GM18870 (cell line): Measurements from ENCODE around the gene SIAH2.

Source experiments
- ATAC-seq: cut with Tn5 transposase; IDR thresholded peaks from one replicate; pipeline ENCODE4 v1.9.1; 2021; ENCODE audit warnings: moderate library complexity; ENCODE audit not compliant: unreplicated experiment

Gene SIAH2

GRCh38 chr3:150775001-150775599 is 12.1 kb upstream of the SIAH2 start:
- ATAC-seq, result no peak

- ATAC-seq, result no peak
These were observed 10.7 kb upstream of the SIAH2 start for GRCh38 chr3:150773616-150774192.

- ATAC-seq, result no peak
These were observed 8.6 kb upstream of the SIAH2 start for GRCh38 chr3:150771600-150771999.

GRCh38 chr3:150770681-150771080 is 7.7 kb upstream of the SIAH2 start:
- ATAC-seq, result no peak

GRCh38 chr3:150766742-150767141 is 3.8 kb upstream of the SIAH2 start:
- ATAC-seq, result no peak

- ATAC-seq, result peak; percentile 38
These were observed 3.2 kb upstream of the SIAH2 start for GRCh38 chr3:150765949-150766720.

GRCh38 chr3:150764967-150765366 is 2.0 kb upstream of the SIAH2 start:
- ATAC-seq, result no peak

- no peak for ATAC-seq
These were observed 1.6 kb upstream of the SIAH2 start for GRCh38 chr3:150764566-150764965.

GRCh38 chr3:150763841-150764483 is 993 bp upstream of the SIAH2 start:
- peak; percentile 8 for ATAC-seq

- no peak for ATAC-seq
These were observed 277 bp downstream of the SIAH2 start for GRCh38 chr3:150762662-150763121.

GRCh38 chr3:150761831-150762661 is 923 bp downstream of the SIAH2 start:
- no peak for ATAC-seq

GRCh38 chr3:150760431-150761200 is 2.4 kb downstream of the SIAH2 start:
- ATAC-seq, result peak; percentile 49

- no peak for ATAC-seq
These were observed 3.0 kb downstream of the SIAH2 start for GRCh38 chr3:150759947-150760346.

GRCh38 chr3:150759319-150759718 is 3.6 kb downstream of the SIAH2 start:
- no peak for ATAC-seq

- no peak for ATAC-seq
These were observed 5.2 kb downstream of the SIAH2 start for GRCh38 chr3:150757768-150758167.

- no peak for ATAC-seq
These were observed 5.6 kb downstream of the SIAH2 start for GRCh38 chr3:150757364-150757763.

- ATAC-seq, result no peak
These were observed 6.4 kb downstream of the SIAH2 start for GRCh38 chr3:150756491-150757059.

GRCh38 chr3:150755902-150756301 is 7.1 kb downstream of the SIAH2 start:
- no peak for ATAC-seq

- ATAC-seq, result no peak
These were observed 8.1 kb downstream of the SIAH2 start for GRCh38 chr3:150754896-150755295.

- ATAC-seq, result no peak
These were observed 11.1 kb downstream of the SIAH2 start for GRCh38 chr3:150751781-150752263.
